ENCODE measurements around the gene PAFAH2.

PAFAH2 gene

GRCh38 chr1:25952841-25953401, 44.9 kb downstream of the PAFAH2 start:
- no peak overlapping the region for H3K27ac ChIP-seq (ENCODE audit: low read depth, low read length)
- no peak overlapping the region for H3K4me3 ChIP-seq (ENCODE audit: insufficient read depth, low read length, poor library complexity, severe bottlenecking)
- TF ChIP-seq EZH2phosphoT487 (conservative IDR thresholded peaks at IDR 0.05; ENCODE audit: low read length) (no peak), CTCF (IDR thresholded peaks at IDR 0.05; ENCODE audit: insufficient read depth, low read length, poor library complexity, severe bottlenecking) (no peak)
- no peaks in the 10 kb centered on the region for H3F3A ChIP-seq (ENCODE audit: insufficient read depth)
- H3K9ac ChIP-seq (ENCODE audit: low read length) = no peak overlapping the region
- no peaks in the 10 kb centered on the region for H3K9me3 ChIP-seq (ENCODE audit: insufficient read depth, low read length)
- H2AFZ ChIP-seq (ENCODE audit: low read depth, low read length, severe bottlenecking) = no peak overlapping the region
- H3K79me2 ChIP-seq (ENCODE audit: insufficient read depth, low read length) = no peaks in the 10 kb centered on the region
- no peaks in the 10 kb centered on the region for H3K27me3 ChIP-seq (ENCODE audit: low read length)
- H3K36me3 ChIP-seq (ENCODE audit: low read length) = no peaks in the 10 kb centered on the region
- H3K4me2 ChIP-seq (ENCODE audit: low read depth, low read length, poor library complexity, severe bottlenecking) = no peak overlapping the region
- no peaks in the 10 kb centered on the region for H3K9me2 ChIP-seq (replicated peaks; ENCODE audit: insufficient read depth, low read length)
- no peaks in the 10 kb centered on the region for H4K20me1 ChIP-seq (ENCODE audit: low read depth, low read length)

GRCh38 chr1:25948641-25949040, 49.2 kb downstream of the PAFAH2 start:
- TF ChIP-seq EZH2phosphoT487 (conservative IDR thresholded peaks at IDR 0.05; ENCODE audit: low read length) = no peak
- Histone ChIP-seq H3K36me3 (ENCODE audit: low read length) (no peaks in the 10 kb centered on the region), H4K20me1 (ENCODE audit: low read depth, low read length) (no peaks in the 10 kb centered on the region), H3K9me2 (replicated peaks; ENCODE audit: insufficient read depth, low read length) (no peaks in the 10 kb centered on the region), H3K79me2 (ENCODE audit: insufficient read depth, low read length) (no peaks in the 10 kb centered on the region), H3F3A (ENCODE audit: insufficient read depth) (no peaks in the 10 kb centered on the region), H2AFZ (ENCODE audit: low read depth, low read length, severe bottlenecking) (no peak overlapping the region), H3K27me3 (ENCODE audit: low read length) (no peaks in the 10 kb centered on the region), H3K4me3 (ENCODE audit: insufficient read depth, low read length, poor library complexity, severe bottlenecking) (no peak overlapping the region), H3K27ac (ENCODE audit: low read depth, low read length) (no peak overlapping the region), H3K9ac (ENCODE audit: low read length) (no peak overlapping the region), H3K4me2 (ENCODE audit: low read depth, low read length, poor library complexity, severe bottlenecking) (no peak overlapping the region), H3K9me3 (ENCODE audit: insufficient read depth, low read length) (peaks cover 3% of the 10 kb centered on the region; the same call in 1 of the 2 replicates)

- Histone ChIP-seq H3K9ac (ENCODE audit: low read length) (no peak overlapping the region), H3K4me2 (ENCODE audit: low read depth, low read length, poor library complexity, severe bottlenecking) (no peak overlapping the region), H3K36me3 (ENCODE audit: low read length) (no peaks in the 10 kb centered on the region; the same call in 1 of the 2 replicates), H3K9me2 (replicated peaks; ENCODE audit: insufficient read depth, low read length) (no peaks in the 10 kb centered on the region), H3K4me3 (ENCODE audit: insufficient read depth, low read length, poor library complexity, severe bottlenecking) (no peak overlapping the region), H3F3A (ENCODE audit: insufficient read depth) (no peaks in the 10 kb centered on the region), H3K79me2 (ENCODE audit: insufficient read depth, low read length) (no peaks in the 10 kb centered on the region), H3K27me3 (ENCODE audit: low read length) (no peaks in the 10 kb centered on the region), H3K9me3 (ENCODE audit: insufficient read depth, low read length) (peaks cover 10% of the 10 kb centered on the region; the same call in 1 of the 2 replicates), H3K27ac (ENCODE audit: low read depth, low read length) (no peak overlapping the region), H2AFZ (ENCODE audit: low read depth, low read length, severe bottlenecking) (no peak overlapping the region), H4K20me1 (ENCODE audit: low read depth, low read length) (no peaks in the 10 kb centered on the region)
- TF ChIP-seq EZH2phosphoT487 (conservative IDR thresholded peaks at IDR 0.05; ENCODE audit: low read length) (no peak), CTCF (IDR thresholded peaks at IDR 0.05; ENCODE audit: insufficient read depth, low read length, poor library complexity, severe bottlenecking) (no peak)
These were observed 50.8 kb downstream of the PAFAH2 start for GRCh38 chr1:25947027-25947426.

GRCh38 chr1:25945761-25946160, 52.1 kb downstream of the PAFAH2 start:
- Histone ChIP-seq H3K4me3 (ENCODE audit: insufficient read depth, low read length, poor library complexity, severe bottlenecking) (no peak overlapping the region), H2AFZ (ENCODE audit: low read depth, low read length, severe bottlenecking) (no peak overlapping the region), H3K9me3 (ENCODE audit: insufficient read depth, low read length) (peaks cover 10% of the 10 kb centered on the region; the same call in 1 of the 2 replicates), H3K4me2 (ENCODE audit: low read depth, low read length, poor library complexity, severe bottlenecking) (no peak overlapping the region), H4K20me1 (ENCODE audit: low read depth, low read length) (no peaks in the 10 kb centered on the region), H3F3A (ENCODE audit: insufficient read depth) (no peaks in the 10 kb centered on the region), H3K79me2 (ENCODE audit: insufficient read depth, low read length) (no peaks in the 10 kb centered on the region), H3K9me2 (replicated peaks; ENCODE audit: insufficient read depth, low read length) (no peaks in the 10 kb centered on the region), H3K36me3 (ENCODE audit: low read length) (no peaks in the 10 kb centered on the region; the same call in 1 of the 2 replicates), H3K9ac (ENCODE audit: low read length) (no peak overlapping the region), H3K27ac (ENCODE audit: low read depth, low read length) (no peak overlapping the region), H3K27me3 (ENCODE audit: low read length) (no peaks in the 10 kb centered on the region)
- TF ChIP-seq EZH2phosphoT487 (conservative IDR thresholded peaks at IDR 0.05; ENCODE audit: low read length) (no peak), CTCF (IDR thresholded peaks at IDR 0.05; ENCODE audit: insufficient read depth, low read length, poor library complexity, severe bottlenecking) (no peak)
